Astrocyte (in vitro differentiated cells and primary cell): ENCODE measurements around the gene NTM. TPM values are rescaled to one million over a fixed set of nuclear protein-coding genes. Genes with fewer than 3 reads are reported as not detected.
A peak's percentile ranks its signal among the peaks of the same experiment; 100 is the strongest.

ENCODE experiments used
- DNase-seq: peaks from one replicate; pipeline ENCODE4 v3.0.0-alpha.2; 2010; ENCODE audit warnings: low read depth
- FAIRE-seq: peaks from 2 replicates; lab custom pipeline; 2011; peaks lifted over from hg19 to GRCh38; lab: Jason Lieb, UNC
- H2AFZ ChIP-seq: 2 replicates; pipeline ENCODE4 v1.6.0; 2012; ENCODE audit warnings: low read depth, low read length, inconsistent platforms
- H3K27ac ChIP-seq: 2 replicates; pipeline ENCODE4 v1.5.1; 2011; ENCODE audit warnings: low read depth, low read length, inconsistent platforms
- H3K27me3 ChIP-seq: 2 replicates; pipeline ENCODE4 v1.6.0; 2011; ENCODE audit warnings: low read length, inconsistent platforms; ENCODE audit not compliant: insufficient read depth
- H3K36me3 ChIP-seq: 2 replicates; pipeline ENCODE4 v1.5.1; 2011; ENCODE audit warnings: low read length, inconsistent platforms; ENCODE audit not compliant: insufficient read depth
- H3K4me1 ChIP-seq: 2 replicates; pipeline ENCODE4 v1.5.1; 2011; ENCODE audit warnings: low read length, inconsistent platforms; ENCODE audit not compliant: insufficient read depth
- H3K4me2 ChIP-seq: 2 replicates; pipeline ENCODE4 v1.6.0; 2012; ENCODE audit warnings: low read length, inconsistent platforms
- H3K4me3 ChIP-seq: 2 replicates; pipeline ENCODE4 v1.5.1; 2011; ENCODE audit warnings: low read depth, mild to moderate bottlenecking, low read length, inconsistent platforms; ENCODE audit not compliant: insufficient read depth
- H3K79me2 ChIP-seq: 2 replicates; pipeline ENCODE4 v1.6.0; 2012; ENCODE audit warnings: mild to moderate bottlenecking, low read length, inconsistent platforms; ENCODE audit not compliant: insufficient read depth
- H3K9ac ChIP-seq: 2 replicates; pipeline ENCODE4 v1.6.0; 2012; ENCODE audit warnings: mild to moderate bottlenecking, low read length, inconsistent platforms
- H3K9me3 ChIP-seq: 2 replicates; pipeline ENCODE4 v1.5.1; 2012; ENCODE audit warnings: low read depth, mild to moderate bottlenecking, low read length, inconsistent platforms; ENCODE audit not compliant: insufficient read depth
- H4K20me1 ChIP-seq: 2 replicates; pipeline ENCODE4 v1.6.0; 2012; ENCODE audit warnings: low read length, inconsistent platforms; ENCODE audit not compliant: insufficient read depth
- H3K27ac Mint-ChIP-seq: one replicate; pipeline ENCODE4 v1.8.0; 2021; ENCODE audit warnings: mild to moderate bottlenecking, mixed read lengths; ENCODE audit not compliant: unreplicated experiment
- H3K27me3 Mint-ChIP-seq: one replicate; pipeline ENCODE4 v1.8.0; 2021; ENCODE audit warnings: low read depth, mixed read lengths; ENCODE audit not compliant: unreplicated experiment
- H3K36me3 Mint-ChIP-seq: one replicate; pipeline ENCODE4 v1.8.0; 2021; ENCODE audit warnings: low read depth, mixed read lengths; ENCODE audit not compliant: unreplicated experiment
- H3K4me1 Mint-ChIP-seq: one replicate; pipeline ENCODE4 v1.8.0; 2021; ENCODE audit warnings: low read depth, mixed read lengths; ENCODE audit not compliant: unreplicated experiment
- H3K4me3 Mint-ChIP-seq: one replicate; pipeline ENCODE4 v1.8.0; 2021; ENCODE audit warnings: mild to moderate bottlenecking, moderate library complexity, mixed read lengths; ENCODE audit not compliant: unreplicated experiment
- H3K9me3 Mint-ChIP-seq: one replicate; pipeline ENCODE4 v1.8.0; 2021; ENCODE audit warnings: mild to moderate bottlenecking, mixed read lengths; ENCODE audit not compliant: unreplicated experiment
- EZH2 ChIP-seq: IDR thresholded peaks from 2 replicates; pipeline ENCODE4 v1.6.1; 2012; ENCODE audit warnings: mild to moderate bottlenecking, low read length, inconsistent platforms; ENCODE audit not compliant: insufficient read depth
- total RNA-seq: library from RNA; stranded (reverse); gene quantifications from 2 replicates; pipeline ENCODE4 v1.2.1, GENCODE V29; 2021
- TF ChIP-seq, protein P1 (sequence below): IDR thresholded peaks from 2 replicates; pipeline ENCODE4 v1.5.1; 2011; ENCODE audit warnings: low read depth, mild to moderate bottlenecking, inconsistent platforms, low read length, moderate library complexity; ENCODE audit not compliant: insufficient read depth

NTM gene
- total RNA-seq, 1 donor from 2014 or later = 98.2 TPM

DNA sequence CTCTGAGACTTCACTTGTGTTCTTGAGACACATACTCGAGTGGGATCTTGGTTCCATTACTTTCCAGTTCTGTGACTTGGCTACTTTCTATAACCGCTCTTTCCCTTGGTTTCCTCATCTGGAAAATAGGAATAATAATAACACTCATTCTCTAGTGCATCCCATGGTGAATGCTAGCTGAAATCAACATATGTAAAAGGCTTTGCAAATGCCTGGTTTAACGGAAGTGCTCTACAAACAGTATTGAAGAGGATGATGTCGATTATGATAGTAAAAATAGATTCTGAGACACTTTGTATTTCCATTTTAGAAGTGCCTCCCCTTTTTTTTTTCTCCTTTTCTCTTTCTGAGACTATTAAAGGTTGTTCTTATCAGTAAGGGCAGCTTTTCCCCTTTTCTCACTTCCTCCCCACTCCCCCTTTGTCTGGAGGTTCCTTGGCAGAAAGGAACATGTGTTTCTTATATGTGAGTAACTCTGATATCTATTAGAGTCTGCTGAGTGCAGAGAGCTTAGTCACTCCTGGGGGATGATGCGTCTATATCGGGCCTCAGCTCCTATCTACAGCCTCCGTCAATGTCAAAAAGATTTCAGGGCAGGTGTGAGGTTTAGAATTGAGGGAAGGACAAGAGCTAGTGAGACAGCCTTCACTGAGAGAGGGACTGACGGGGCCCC, 489.3 kb downstream of the NTM start:
- DNase-seq (peak; percentile 76), FAIRE-seq (no peak)
- Histone ChIP-seq H3K27me3 (no peaks in the 10 kb centered on the region), H3K36me3 (no peaks in the 10 kb centered on the region), H3K9me3 (no peaks in the 10 kb centered on the region), H2AFZ (no peak overlapping the region), H3K79me2 (no peaks in the 10 kb centered on the region), H3K27ac (peak overlapping the region; percentile 5), H3K4me2 (peak overlapping the region; percentile 56), H3K4me3 (no peak overlapping the region), H3K9ac (no peak overlapping the region), H4K20me1 (no peaks in the 10 kb centered on the region), H3K4me1 (peaks cover 12% of the 10 kb centered on the region)
- TF ChIP-seq, protein P1, sequence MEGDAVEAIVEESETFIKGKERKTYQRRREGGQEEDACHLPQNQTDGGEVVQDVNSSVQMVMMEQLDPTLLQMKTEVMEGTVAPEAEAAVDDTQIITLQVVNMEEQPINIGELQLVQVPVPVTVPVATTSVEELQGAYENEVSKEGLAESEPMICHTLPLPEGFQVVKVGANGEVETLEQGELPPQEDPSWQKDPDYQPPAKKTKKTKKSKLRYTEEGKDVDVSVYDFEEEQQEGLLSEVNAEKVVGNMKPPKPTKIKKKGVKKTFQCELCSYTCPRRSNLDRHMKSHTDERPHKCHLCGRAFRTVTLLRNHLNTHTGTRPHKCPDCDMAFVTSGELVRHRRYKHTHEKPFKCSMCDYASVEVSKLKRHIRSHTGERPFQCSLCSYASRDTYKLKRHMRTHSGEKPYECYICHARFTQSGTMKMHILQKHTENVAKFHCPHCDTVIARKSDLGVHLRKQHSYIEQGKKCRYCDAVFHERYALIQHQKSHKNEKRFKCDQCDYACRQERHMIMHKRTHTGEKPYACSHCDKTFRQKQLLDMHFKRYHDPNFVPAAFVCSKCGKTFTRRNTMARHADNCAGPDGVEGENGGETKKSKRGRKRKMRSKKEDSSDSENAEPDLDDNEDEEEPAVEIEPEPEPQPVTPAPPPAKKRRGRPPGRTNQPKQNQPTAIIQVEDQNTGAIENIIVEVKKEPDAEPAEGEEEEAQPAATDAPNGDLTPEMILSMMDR = no peak
- no peak for TF ChIP-seq EZH2
- no peaks in the 10 kb centered on the region for H3K36me3 Mint-ChIP-seq
- no peaks in the 10 kb centered on the region for H3K9me3 Mint-ChIP-seq
- H3K4me3 Mint-ChIP-seq = no peak overlapping the region
- H3K27ac Mint-ChIP-seq = peak overlapping the region; percentile 81
- peaks cover 7% of the 10 kb centered on the region for H3K4me1 Mint-ChIP-seq
- H3K27me3 Mint-ChIP-seq = peaks cover 9% of the 10 kb centered on the region

DNA sequence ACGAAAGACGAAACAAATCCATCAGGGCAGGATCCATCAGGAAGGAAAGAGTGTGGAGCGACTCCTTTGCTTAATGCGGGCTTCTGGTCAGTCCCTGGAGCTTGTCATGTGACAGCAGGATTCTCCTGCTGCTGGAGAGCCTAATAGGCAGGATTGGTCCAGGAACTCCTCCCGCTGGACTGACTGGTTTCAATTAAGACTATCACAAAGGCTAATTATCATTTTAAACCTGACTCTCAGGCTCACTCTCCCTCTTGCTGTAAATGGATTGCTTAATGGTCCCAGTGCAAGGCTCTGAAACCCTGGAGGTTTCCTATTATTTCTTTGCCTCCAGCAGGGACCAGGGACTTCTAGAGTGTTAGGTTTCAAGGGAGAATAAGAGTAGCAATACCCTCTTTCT, 493.8 kb downstream of the NTM start:
- H3K9me3 Mint-ChIP-seq = no peaks in the 10 kb centered on the region
- Histone ChIP-seq H3K4me2 (no peak overlapping the region), H3K79me2 (no peaks in the 10 kb centered on the region), H2AFZ (no peak overlapping the region), H4K20me1 (no peaks in the 10 kb centered on the region), H3K27me3 (no peaks in the 10 kb centered on the region), H3K36me3 (no peaks in the 10 kb centered on the region), H3K9me3 (no peaks in the 10 kb centered on the region), H3K4me3 (no peak overlapping the region), H3K27ac (no peak overlapping the region), H3K4me1 (peaks cover 20% of the 10 kb centered on the region), H3K9ac (no peak overlapping the region)
- DNase-seq = no peak
- no peak for FAIRE-seq
- H3K27ac Mint-ChIP-seq = no peak overlapping the region
- TF ChIP-seq, protein P1 = no peak
- no peak for TF ChIP-seq EZH2
- H3K27me3 Mint-ChIP-seq = peaks cover 6% of the 10 kb centered on the region
- peaks cover 19% of the 10 kb centered on the region for H3K4me1 Mint-ChIP-seq
- no peak overlapping the region for H3K4me3 Mint-ChIP-seq
- no peaks in the 10 kb centered on the region for H3K36me3 Mint-ChIP-seq

DNA sequence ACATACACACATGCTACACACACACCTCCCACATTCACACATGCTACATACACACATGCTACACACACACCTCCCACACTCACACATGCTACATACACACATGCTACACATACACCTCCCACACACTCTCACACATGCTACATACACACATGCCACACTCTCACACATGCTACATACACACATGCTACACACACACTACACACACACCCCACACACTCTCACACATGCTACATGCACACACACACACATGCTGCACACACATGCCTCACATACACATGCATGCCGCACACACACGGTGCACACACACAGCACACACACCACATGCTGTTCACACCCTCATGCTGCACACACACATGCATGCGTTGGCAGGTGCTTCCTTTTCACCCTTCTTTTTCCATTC, 495.4 kb downstream of the NTM start:
- DNase-seq (no peak), FAIRE-seq (no peak)
- Mint-ChIP-seq H3K36me3 (no peaks in the 10 kb centered on the region), H3K27ac (no peak overlapping the region), H3K9me3 (no peaks in the 10 kb centered on the region), H3K27me3 (peaks cover 6% of the 10 kb centered on the region), H3K4me1 (peaks cover 15% of the 10 kb centered on the region), H3K4me3 (no peak overlapping the region)
- no peak overlapping the region for H2AFZ ChIP-seq
- no peaks in the 10 kb centered on the region for H3K27me3 ChIP-seq
- TF ChIP-seq, protein P1 = no peak
- TF ChIP-seq EZH2 = no peak
- H3K4me3 ChIP-seq = no peak overlapping the region
- no peaks in the 10 kb centered on the region for H4K20me1 ChIP-seq
- no peak overlapping the region for H3K4me2 ChIP-seq
- H3K9ac ChIP-seq = no peak overlapping the region
- H3K9me3 ChIP-seq = no peaks in the 10 kb centered on the region
- no peaks in the 10 kb centered on the region for H3K79me2 ChIP-seq
- no peaks in the 10 kb centered on the region for H3K36me3 ChIP-seq
- no peak overlapping the region for H3K27ac ChIP-seq
- peaks cover 8% of the 10 kb centered on the region for H3K4me1 ChIP-seq
